ENCODE results near the gene AFF1.
A peak's percentile ranks its signal among the peaks of the same experiment; 100 is the strongest.

Gene AFF1, protein sequence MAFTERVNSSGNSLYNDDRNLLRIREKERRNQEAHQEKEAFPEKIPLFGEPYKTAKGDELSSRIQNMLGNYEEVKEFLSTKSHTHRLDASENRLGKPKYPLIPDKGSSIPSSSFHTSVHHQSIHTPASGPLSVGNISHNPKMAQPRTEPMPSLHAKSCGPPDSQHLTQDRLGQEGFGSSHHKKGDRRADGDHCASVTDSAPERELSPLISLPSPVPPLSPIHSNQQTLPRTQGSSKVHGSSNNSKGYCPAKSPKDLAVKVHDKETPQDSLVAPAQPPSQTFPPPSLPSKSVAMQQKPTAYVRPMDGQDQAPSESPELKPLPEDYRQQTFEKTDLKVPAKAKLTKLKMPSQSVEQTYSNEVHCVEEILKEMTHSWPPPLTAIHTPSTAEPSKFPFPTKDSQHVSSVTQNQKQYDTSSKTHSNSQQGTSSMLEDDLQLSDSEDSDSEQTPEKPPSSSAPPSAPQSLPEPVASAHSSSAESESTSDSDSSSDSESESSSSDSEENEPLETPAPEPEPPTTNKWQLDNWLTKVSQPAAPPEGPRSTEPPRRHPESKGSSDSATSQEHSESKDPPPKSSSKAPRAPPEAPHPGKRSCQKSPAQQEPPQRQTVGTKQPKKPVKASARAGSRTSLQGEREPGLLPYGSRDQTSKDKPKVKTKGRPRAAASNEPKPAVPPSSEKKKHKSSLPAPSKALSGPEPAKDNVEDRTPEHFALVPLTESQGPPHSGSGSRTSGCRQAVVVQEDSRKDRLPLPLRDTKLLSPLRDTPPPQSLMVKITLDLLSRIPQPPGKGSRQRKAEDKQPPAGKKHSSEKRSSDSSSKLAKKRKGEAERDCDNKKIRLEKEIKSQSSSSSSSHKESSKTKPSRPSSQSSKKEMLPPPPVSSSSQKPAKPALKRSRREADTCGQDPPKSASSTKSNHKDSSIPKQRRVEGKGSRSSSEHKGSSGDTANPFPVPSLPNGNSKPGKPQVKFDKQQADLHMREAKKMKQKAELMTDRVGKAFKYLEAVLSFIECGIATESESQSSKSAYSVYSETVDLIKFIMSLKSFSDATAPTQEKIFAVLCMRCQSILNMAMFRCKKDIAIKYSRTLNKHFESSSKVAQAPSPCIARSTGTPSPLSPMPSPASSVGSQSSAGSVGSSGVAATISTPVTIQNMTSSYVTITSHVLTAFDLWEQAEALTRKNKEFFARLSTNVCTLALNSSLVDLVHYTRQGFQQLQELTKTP

DNA sequence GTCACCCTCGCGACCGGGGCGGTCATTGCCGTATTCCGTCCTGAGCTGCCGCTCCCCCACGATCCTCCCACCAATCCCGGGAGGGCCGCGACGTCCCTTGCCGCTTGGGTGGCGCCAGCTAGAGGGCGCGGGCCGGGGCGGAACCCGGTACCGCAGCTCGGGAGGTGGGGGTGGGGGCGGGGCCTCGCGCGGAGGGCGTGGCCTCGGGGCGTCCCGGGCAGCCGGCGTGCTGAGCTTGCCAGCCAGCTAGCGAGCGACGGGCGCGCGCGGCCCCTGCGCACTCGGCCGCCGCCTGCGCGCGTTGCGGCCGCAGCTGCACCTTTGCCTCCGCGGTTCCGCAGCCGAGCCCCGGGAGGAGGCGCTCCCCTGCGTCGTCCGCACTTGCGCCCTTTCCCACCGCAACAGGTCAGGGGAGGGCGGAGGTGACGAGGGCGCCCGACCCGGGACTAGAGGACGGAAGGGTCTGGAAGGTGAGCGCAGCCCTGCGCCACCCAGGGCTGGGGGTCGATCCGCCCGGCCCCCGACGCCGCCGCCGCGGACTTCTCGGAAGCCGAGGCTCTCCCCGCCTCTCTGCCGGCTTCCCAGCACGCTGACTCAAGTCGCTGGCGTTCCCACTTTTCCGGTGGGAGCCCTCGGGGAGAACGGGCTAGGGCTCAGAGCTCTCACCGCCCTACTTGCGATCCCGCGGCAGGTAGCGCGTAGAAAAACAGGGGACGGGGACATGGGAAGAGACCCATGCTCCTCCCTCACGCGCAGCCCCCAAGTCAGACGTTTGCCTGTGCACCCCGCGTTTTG, at the start of gene AFF1:
Gene AFF1 (plus strand): TSS at position 241 of the 795 bp plus-strand sequence. CDS start 13,523 bp downstream, outside the sequence.
- peak within 1 kb of the TSS; percentile 88 to 96 for H3K27ac ChIP-seq
- intact Hi-C loops (cut with DNase I; ENCODE audit: low total_unique reads), result loop anchor here (5.0 kb wide), 1 partner anchor 72 kb away; no protein-coding TSS in a partner anchor

DNA sequence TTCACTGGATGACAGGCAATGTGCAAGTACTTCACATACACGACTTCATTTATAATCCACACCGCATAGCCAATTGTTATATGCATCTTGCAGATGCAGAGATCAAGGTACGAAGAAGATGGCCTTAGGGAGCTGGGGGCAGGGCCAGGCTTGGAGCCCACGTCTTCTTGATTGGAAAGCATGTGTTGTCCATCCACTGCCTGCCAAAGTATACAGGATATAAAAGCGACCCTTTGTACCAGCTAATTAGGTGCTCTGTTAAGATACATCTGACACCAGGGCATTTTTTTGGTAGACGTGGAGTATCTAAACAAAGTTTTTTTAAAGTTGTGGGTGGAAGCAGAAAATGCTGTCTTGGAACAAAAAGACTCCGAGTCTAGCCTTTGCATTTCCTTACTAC, 44.0 kb upstream of the AFF1 start:
- H3K36me3 ChIP-seq, result no peaks in the 10 kb centered on the region
- intact Hi-C loops (cut with DNase I; ENCODE audit: low total_unique reads), result no loop called here
- DNase-seq, result no peak
- no peaks in the 10 kb centered on the region for H3K27me3 ChIP-seq
- no peak overlapping the region for H3K4me3 ChIP-seq
- peaks cover 0 to 17% (median 3%) of the 10 kb centered on the region in 4 donors for H3K4me1 ChIP-seq
- TF ChIP-seq, protein P1, sequence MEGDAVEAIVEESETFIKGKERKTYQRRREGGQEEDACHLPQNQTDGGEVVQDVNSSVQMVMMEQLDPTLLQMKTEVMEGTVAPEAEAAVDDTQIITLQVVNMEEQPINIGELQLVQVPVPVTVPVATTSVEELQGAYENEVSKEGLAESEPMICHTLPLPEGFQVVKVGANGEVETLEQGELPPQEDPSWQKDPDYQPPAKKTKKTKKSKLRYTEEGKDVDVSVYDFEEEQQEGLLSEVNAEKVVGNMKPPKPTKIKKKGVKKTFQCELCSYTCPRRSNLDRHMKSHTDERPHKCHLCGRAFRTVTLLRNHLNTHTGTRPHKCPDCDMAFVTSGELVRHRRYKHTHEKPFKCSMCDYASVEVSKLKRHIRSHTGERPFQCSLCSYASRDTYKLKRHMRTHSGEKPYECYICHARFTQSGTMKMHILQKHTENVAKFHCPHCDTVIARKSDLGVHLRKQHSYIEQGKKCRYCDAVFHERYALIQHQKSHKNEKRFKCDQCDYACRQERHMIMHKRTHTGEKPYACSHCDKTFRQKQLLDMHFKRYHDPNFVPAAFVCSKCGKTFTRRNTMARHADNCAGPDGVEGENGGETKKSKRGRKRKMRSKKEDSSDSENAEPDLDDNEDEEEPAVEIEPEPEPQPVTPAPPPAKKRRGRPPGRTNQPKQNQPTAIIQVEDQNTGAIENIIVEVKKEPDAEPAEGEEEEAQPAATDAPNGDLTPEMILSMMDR (IDR thresholded peaks at IDR 0.05), result no peak
- H3K9me3 ChIP-seq, result no peaks in the 10 kb centered on the region
- H3K27ac ChIP-seq, result no peak overlapping the region

More for the DNA sequence above, at the start of gene AFF1:
- H3K4me1 ChIP-seq, result peaks cover 0 to 49% (median 28%) of the 10 kb centered on the region in 4 donors
- DNase-seq, result peak; percentile 89 to 98
- H3K36me3 ChIP-seq, result peaks cover 0 to 6% (median under 1%) of the 10 kb centered on the region in 3 donors
- no peaks in the 10 kb centered on the region for H3K27me3 ChIP-seq
- H3K4me3 ChIP-seq, result peak within 1 kb of the TSS; percentile 84 to 91
- TF ChIP-seq, protein P1 (IDR thresholded peaks at IDR 0.05), result peak; percentile 29 to 45
- no peaks in the 10 kb centered on the region for H3K9me3 ChIP-seq

DNA sequence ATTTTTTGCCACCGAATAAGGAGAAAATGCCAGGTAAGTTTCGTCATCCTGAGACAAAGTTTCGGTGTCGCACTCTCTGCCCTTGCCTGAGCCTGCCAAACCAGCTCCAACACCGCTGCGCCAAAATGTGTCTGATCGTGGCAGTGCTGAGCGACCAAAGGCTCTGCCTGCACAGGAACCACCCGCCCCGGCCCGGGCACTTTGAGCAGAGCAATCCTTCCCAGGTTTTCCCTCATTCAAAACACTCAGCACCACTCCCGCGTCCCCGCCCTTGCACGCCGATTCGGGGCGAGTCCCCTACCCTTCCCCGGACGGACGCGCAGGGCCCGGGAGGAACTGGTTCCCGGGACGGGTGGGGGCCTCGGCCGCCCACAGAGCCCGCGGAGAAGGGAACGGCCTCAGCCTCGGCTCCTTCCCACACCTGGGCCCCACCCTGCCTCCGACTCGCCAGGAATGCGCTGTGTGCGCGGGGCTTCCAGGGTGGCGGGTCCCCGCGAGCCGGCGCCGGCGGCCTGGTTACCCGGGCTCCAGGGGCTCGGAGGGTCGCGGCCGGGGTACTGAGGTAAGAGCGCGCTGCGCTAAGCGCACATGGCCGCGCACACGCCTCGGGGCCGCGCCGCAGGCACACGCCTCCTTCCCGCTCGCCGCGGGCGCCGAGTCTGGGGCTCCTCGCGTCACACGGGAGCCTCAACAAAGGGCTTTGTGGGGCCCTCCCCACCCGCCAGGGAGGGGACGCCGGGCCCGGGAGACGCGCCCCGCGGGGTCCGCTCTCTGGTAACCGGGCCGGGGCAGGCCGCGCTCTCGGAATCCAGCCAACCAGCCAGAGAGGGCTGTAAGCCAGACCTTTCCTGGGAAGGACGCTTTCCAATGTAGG, 42.8 kb upstream of the AFF1 start, which contains the start of gene C4orf36:
Gene C4orf36 (minus strand): TSS at position 661 of the 874 bp plus-strand sequence. CDS start 902 bp downstream, outside the sequence.
- Histone ChIP-seq H3K4me1 (peaks cover 0 to 17% (median 3%) of the 10 kb centered on the region in 4 donors), H3K9me3 (no peaks in the 10 kb centered on the region), H3K27ac (peak within 1 kb of the TSS; percentile 43 to 47), H3K4me3 (peak within 1 kb of the TSS; percentile 55 to 63), H3K36me3 (no peaks in the 10 kb centered on the region), H3K27me3 (no peaks in the 10 kb centered on the region)
- intact Hi-C loops (cut with DNase I; ENCODE audit: low total_unique reads), result loop anchor here (2.0 kb wide), 1 partner anchor 395 kb away; no protein-coding TSS in a partner anchor
- DNase-seq, result peak; percentile 37 to 72
- TF ChIP-seq, protein P1 (IDR thresholded peaks at IDR 0.05), result no peak

DNA sequence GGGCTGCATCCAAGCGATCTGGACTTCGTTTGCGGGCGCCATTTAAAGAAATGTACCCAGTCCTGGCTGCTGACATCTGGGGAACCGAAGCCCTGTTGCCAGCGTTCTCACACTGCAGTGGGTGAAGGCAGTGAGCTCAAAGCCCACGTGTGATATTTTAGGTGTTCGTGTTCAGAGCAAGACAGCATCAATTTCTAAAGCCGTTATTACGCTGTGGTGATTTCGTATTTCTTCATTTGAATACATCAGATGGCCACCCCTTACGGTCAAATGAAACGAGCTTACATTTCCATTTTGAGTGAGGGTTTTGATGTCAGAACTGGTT, 42.2 kb upstream of the AFF1 start:
- Histone ChIP-seq H3K4me1 (peaks cover 0 to 17% (median 3%) of the 10 kb centered on the region in 4 donors), H3K36me3 (no peaks in the 10 kb centered on the region), H3K27me3 (no peaks in the 10 kb centered on the region), H3K9me3 (no peaks in the 10 kb centered on the region), H3K4me3 (peak overlapping the region; percentile 55 to 63), H3K27ac (peak overlapping the region; percentile 43 to 47)
- intact Hi-C loops (cut with DNase I; ENCODE audit: low total_unique reads), result loop anchor here (2.0 kb wide), 1 partner anchor 396 kb away; no protein-coding TSS in a partner anchor
- TF ChIP-seq, protein P1 (IDR thresholded peaks at IDR 0.05), result no peak
- DNase-seq, result no peak

Measured in tibial artery (tissue), 4 donors.